GM06990 (cell line): ENCODE results near the gene C2CD4C.
"Not testable (repeated sequence)": the region's sequence is repeated elsewhere in the genome, so short reads cannot be mapped to it uniquely, and the experiment has no call there.

Experiments used
- DNase-seq: peaks from one replicate; pipeline ENCODE4 v3.0.0-alpha.2; 2011; ENCODE audit not compliant: insufficient read length; ENCODE audit errors: extremely low read depth
- H3K27me3 ChIP-seq: replicated peaks from 2 replicates; pipeline ENCODE4 v1.6.0; 2011; ENCODE audit warnings: low read length; ENCODE audit not compliant: control insufficient read depth, insufficient read depth
- H3K36me3 ChIP-seq: 2 replicates; pipeline ENCODE4 v1.5.1; 2011; ENCODE audit warnings: low read length; ENCODE audit not compliant: control insufficient read depth, insufficient read depth
- H3K4me3 ChIP-seq: replicated peaks from 2 replicates; pipeline ENCODE4 v1.5.1; 2011; ENCODE audit warnings: low read depth, mild to moderate bottlenecking, control low read depth, low read length
- TF ChIP-seq, protein P1 (sequence below): IDR thresholded peaks from 2 replicates; pipeline ENCODE4 v1.5.1; 2011; ENCODE audit warnings: low read length, control low read depth, mild to moderate bottlenecking, inconsistent platforms; ENCODE audit not compliant: insufficient read depth, poor library complexity, severe bottlenecking

C2CD4C gene

DNA sequence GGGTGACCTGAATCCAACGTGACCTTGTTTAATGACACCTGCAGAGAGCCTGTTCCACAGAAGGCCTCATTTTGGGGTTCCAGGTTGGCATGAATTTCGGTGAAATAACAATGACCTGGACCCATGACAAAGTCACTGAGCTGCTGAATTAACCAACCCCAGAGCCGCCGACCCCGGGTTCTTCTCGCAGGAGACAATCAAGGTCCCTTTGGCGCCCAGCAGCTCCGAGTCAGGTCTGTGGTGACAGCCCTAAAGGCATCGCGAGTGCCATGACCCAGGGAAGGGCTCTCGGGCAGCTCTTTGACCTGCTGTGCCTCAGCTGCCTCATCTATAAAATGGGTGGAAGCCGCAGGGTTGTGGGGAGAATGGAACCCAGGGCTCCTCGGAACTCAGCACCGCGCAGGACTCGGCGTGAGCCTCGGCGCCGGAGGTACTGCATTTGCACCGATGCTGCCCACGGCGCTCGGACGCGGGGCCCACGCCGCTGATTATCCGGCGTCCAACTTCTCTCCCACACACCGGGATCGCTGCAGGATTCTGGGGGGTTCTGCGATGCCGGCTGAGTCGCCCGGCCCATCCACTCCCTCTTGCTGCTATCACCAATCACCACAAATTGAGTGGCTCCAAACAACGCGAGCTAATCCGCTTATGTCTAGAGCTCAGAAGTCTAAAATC, 46.2 kb upstream of the C2CD4C start:
- no peaks in the 10 kb centered on the region for H3K27me3 ChIP-seq
- H3K36me3 ChIP-seq, result no peaks in the 10 kb centered on the region
- TF ChIP-seq, protein P1, sequence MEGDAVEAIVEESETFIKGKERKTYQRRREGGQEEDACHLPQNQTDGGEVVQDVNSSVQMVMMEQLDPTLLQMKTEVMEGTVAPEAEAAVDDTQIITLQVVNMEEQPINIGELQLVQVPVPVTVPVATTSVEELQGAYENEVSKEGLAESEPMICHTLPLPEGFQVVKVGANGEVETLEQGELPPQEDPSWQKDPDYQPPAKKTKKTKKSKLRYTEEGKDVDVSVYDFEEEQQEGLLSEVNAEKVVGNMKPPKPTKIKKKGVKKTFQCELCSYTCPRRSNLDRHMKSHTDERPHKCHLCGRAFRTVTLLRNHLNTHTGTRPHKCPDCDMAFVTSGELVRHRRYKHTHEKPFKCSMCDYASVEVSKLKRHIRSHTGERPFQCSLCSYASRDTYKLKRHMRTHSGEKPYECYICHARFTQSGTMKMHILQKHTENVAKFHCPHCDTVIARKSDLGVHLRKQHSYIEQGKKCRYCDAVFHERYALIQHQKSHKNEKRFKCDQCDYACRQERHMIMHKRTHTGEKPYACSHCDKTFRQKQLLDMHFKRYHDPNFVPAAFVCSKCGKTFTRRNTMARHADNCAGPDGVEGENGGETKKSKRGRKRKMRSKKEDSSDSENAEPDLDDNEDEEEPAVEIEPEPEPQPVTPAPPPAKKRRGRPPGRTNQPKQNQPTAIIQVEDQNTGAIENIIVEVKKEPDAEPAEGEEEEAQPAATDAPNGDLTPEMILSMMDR, result no peak
- DNase-seq, result no peak
- H3K4me3 ChIP-seq, result no peak overlapping the region

DNA sequence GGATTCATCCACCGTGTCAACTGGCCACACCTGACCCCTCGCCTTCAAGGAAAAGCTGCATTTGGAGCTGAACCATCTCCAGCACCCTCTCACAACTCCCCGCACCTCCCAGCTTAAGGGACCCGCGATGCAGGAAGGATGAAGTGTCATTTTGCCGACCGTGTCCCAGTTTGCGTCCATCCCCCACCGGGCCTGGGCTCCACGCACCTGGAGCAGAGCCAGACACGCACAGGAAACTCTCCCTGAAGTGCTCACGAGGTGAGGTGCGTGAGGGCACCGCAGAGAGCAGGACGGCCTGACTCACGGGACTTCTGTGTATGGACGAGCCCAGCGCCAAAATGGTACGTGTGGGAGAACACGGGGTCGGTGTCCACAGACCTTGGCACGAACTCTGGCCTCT, 44.7 kb upstream of the C2CD4C start:
- no peaks in the 10 kb centered on the region for H3K27me3 ChIP-seq

DNA sequence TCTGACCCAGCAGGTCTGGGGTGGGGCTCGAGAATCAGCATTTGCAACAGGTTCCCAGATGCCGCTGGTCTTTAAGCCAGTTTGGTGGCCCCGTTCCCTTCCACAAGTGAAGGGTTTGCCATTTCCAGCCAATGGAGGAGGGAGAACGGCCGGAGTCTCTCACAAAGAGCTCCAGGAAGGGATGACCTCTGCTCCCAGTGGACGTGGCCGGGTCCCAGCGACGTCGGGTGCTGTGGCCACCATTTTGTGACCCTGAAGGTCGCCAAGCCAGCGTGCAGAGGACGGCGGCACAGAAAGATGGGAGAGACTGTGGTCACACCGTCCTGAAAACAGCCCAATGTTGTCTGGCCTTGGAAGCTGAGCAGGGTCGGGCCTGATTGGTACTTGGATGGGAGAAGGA, 43.9 kb upstream of the C2CD4C start:
- no peaks in the 10 kb centered on the region for H3K36me3 ChIP-seq
- H3K27me3 ChIP-seq, result no peaks in the 10 kb centered on the region
- TF ChIP-seq, protein P1, result no peak
- DNase-seq, result no peak
- no peak overlapping the region for H3K4me3 ChIP-seq

More for the DNA sequence above, 44.7 kb upstream of the C2CD4C start:
- Histone ChIP-seq H3K4me3 (no peak overlapping the region), H3K36me3 (no peaks in the 10 kb centered on the region)
- TF ChIP-seq, protein P1, result no peak
- no peak for DNase-seq

DNA sequence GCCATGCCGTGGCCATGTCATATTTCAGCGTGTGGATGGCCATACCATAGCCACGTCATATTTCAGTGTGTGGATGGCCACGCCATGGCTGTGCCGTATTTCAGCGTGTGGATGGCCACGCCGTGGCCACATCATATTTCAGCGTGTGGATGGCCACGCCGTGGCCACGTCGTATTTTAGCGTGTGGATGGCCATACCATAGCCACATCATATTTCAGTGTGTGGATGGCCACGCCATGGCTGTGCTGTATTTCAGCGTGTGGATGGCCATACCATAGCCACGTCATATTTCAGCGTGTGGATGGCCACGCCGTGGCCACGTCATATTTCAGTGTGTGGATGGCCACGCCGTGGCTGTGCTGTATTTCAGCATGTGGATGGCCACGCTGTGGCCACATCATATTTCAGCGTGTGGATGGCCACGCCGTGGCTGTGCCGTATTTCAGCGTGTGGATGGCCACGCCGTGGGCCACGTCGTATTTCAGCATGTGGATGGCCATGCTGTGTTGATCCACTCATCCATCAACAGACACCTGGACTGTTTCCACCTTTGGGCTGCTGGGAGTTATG, 42.0 kb upstream of the C2CD4C start:
- H3K4me3 ChIP-seq, H3K27me3 ChIP-seq, DNase-seq, H3K36me3 ChIP-seq: not testable (repeated sequence)

DNA sequence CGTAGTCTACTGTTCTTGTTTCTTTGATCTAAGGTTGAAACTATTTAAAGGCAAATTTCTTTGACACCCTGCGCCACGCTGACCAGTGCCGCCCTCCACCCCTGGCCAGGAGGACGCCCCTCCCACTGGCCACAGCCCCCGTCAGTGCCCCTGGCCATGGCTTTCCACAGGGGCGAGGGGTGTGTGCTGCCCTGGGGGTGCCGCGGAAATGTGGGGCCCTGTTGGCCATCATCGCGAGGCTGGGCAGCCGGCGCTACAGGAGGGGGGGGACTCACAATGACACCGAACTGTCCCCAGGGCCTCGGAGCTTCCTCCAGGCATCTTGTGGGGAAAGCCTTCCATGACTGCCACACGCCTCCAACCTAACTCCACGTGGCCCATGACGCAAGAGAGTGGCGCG, 41.0 kb upstream of the C2CD4C start:
- H3K27me3 ChIP-seq, result no peaks in the 10 kb centered on the region
- TF ChIP-seq, protein P1, result no peak
- no peak for DNase-seq
- no peaks in the 10 kb centered on the region for H3K36me3 ChIP-seq
- H3K4me3 ChIP-seq, result no peak overlapping the region

DNA sequence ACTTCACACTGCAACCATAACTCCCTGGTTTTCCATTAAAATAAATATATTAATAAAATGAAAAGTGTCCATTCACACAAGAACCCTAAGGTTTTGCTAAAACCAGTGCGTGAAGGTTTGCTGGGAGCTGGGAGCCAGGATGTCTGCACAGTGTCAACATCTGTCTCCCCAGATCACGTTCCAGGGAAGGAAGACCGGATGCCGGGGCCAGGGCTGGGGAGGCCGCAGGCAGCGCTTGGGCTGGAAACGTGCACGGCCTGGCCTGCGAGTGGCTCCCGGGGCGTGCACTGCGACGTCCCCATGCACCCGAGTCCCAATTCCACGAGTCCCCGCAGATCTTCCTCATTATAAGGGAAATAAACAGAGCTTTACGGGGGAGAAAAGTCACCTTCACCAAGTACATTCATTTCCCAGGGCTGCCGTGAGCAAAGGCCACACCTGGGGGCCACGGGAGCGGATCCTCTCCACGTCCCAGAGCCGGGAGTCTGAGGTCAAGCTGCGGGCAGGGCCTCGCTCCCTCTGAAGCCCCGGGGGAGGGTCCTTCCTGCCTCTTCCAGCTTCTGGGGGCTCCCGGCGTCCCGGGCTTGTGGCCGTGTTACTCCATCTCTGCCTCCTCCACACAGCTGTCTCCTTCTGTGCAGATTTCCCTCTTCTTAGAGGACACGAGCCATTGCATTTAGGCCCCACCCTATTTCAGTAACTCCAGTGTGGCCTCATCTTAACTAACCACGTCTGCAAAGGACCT, 39.0 kb upstream of the C2CD4C start:
- TF ChIP-seq, protein P1, result no peak
- DNase-seq, result no peak

More for the DNA sequence above, 39.0 kb upstream of the C2CD4C start:
- H3K27me3 ChIP-seq, result no peaks in the 10 kb centered on the region
- H3K4me3 ChIP-seq, result no peak overlapping the region
- no peaks in the 10 kb centered on the region for H3K36me3 ChIP-seq
